SU-DHL-6 (cell line): Measurements from ENCODE around the gene TNFRSF19.

ENCODE experiments used
- H2AFZ ChIP-seq: fragments of 200-600 bp; sonication (generic); 2 replicates; pipeline ENCODE4 v1.6.1; 2014; ENCODE audit warnings: low read depth, mild to moderate bottlenecking, moderate library complexity, mixed read lengths, antibody characterized with exemption, low read length; ENCODE audit not compliant: severe bottlenecking
- H3F3A ChIP-seq: fragments of 200-600 bp; shearing (Covaris generic); 2 replicates; pipeline ENCODE4 v1.6.0; 2016; ENCODE audit warnings: antibody characterized with exemption, mild to moderate bottlenecking; ENCODE audit not compliant: insufficient read depth
- H3K27ac ChIP-seq: fragments of 200-600 bp; sonication (generic); 2 replicates; pipeline ENCODE4 v1.5.1; 2016; ENCODE audit warnings: low read depth, mild to moderate bottlenecking, low read length, moderate library complexity, mixed read lengths
- H3K27me3 ChIP-seq: fragments of 200-600 bp; sonication (generic), shearing (Covaris generic); 2 replicates; pipeline ENCODE4 v1.6.0; 2014; ENCODE audit warnings: mild to moderate bottlenecking, low read length
- H3K36me3 ChIP-seq: fragments of 200-600 bp; sonication (generic); 2 replicates; pipeline ENCODE4 v1.6.1; 2014; ENCODE audit warnings: mild to moderate bottlenecking, low read length, mixed read lengths
- H3K4me2 ChIP-seq: fragments of 300-600, 200-600 bp; shearing (Covaris generic), sonication (generic); 2 replicates; pipeline ENCODE4 v1.6.0; 2014; ENCODE audit warnings: low read length, low read depth, mild to moderate bottlenecking; ENCODE audit not compliant: poor library complexity, severe bottlenecking
- H3K4me3 ChIP-seq: fragments of 200-600 bp; sonication (generic); 2 replicates; pipeline ENCODE4 v1.5.1; 2014; ENCODE audit warnings: antibody characterized with exemption, low read length, mild to moderate bottlenecking, mixed read lengths; ENCODE audit not compliant: insufficient read depth, poor library complexity, severe bottlenecking
- H3K79me2 ChIP-seq: fragments of 200-600 bp; sonication (generic); 2 replicates; pipeline ENCODE4 v1.6.1; 2014; ENCODE audit warnings: mild to moderate bottlenecking, low read length, moderate library complexity; ENCODE audit not compliant: insufficient read depth
- H3K9ac ChIP-seq: fragments of 200-600 bp; sonication (generic); 2 replicates; pipeline ENCODE4 v1.7.0; 2014; ENCODE audit warnings: mild to moderate bottlenecking, low read length
- H3K9me2 ChIP-seq: fragments of 200-600 bp; sonication (generic); replicated peaks from 2 replicates; pipeline ENCODE4 v1.6.1; 2014; ENCODE audit warnings: low read length; ENCODE audit not compliant: insufficient read depth
- H3K9me3 ChIP-seq: fragments of 200-600 bp; sonication (generic); 2 replicates; pipeline ENCODE4 v1.6.1; 2014; ENCODE audit warnings: low read length, mixed read lengths; ENCODE audit not compliant: insufficient read depth
- H4K20me1 ChIP-seq: fragments of 200-600 bp; sonication (generic); 2 replicates; pipeline ENCODE4 v1.6.1; 2014; ENCODE audit warnings: low read depth, mild to moderate bottlenecking, antibody characterized with exemption, low read length, moderate library complexity, mixed read lengths
- CTCF ChIP-seq: fragments of 200-600 bp; sonication (generic); IDR thresholded peaks from one replicate; pipeline ENCODE4 v1.5.1; 2017; ENCODE audit warnings: antibody characterized with exemption, mild to moderate bottlenecking, low read length, moderate library complexity; ENCODE audit not compliant: insufficient read depth, poor library complexity, severe bottlenecking
- EZH2phosphoT487 ChIP-seq: fragments of 200-600 bp; sonication (generic), shearing (Covaris generic); conservative IDR thresholded peaks from 2 replicates; pipeline ENCODE4 v1.6.1; 2018; ENCODE audit warnings: mild to moderate bottlenecking, antibody characterized with exemption, low read length, moderate library complexity, mixed read lengths

The TNFRSF19 gene

GRCh38 chr13:23678795-23679194 is 108.6 kb downstream of the TNFRSF19 start:
- Histone ChIP-seq H3K36me3 (no peaks in the 10 kb centered on the region), H3K9ac (no peak overlapping the region), H3K4me3 (no peak overlapping the region), H3F3A (no peaks in the 10 kb centered on the region), H3K27ac (no peak overlapping the region), H3K79me2 (no peaks in the 10 kb centered on the region), H2AFZ (no peak overlapping the region), H4K20me1 (no peaks in the 10 kb centered on the region), H3K27me3 (no peaks in the 10 kb centered on the region), H3K4me2 (no peak overlapping the region), H3K9me2 (no peaks in the 10 kb centered on the region), H3K9me3 (peaks cover 3% of the 10 kb centered on the region; the same call in 1 of the 2 replicates)
- no peak for TF ChIP-seq EZH2phosphoT487
- TF ChIP-seq CTCF = no peak

GRCh38 chr13:23679220-23679619 is 109.0 kb downstream of the TNFRSF19 start:
- peaks cover 8% of the 10 kb centered on the region; the same call in 1 of the 2 replicates for H3K9me3 ChIP-seq
- H3F3A ChIP-seq = no peaks in the 10 kb centered on the region
- H3K9ac ChIP-seq = no peak overlapping the region
- no peaks in the 10 kb centered on the region for H3K79me2 ChIP-seq
- no peak overlapping the region for H2AFZ ChIP-seq
- H3K4me3 ChIP-seq = no peak overlapping the region
- no peak overlapping the region for H3K4me2 ChIP-seq
- no peaks in the 10 kb centered on the region for H4K20me1 ChIP-seq
- no peak overlapping the region for H3K27ac ChIP-seq
- H3K9me2 ChIP-seq = no peaks in the 10 kb centered on the region
- no peaks in the 10 kb centered on the region for H3K36me3 ChIP-seq
- TF ChIP-seq CTCF (no peak), EZH2phosphoT487 (no peak)
- H3K27me3 ChIP-seq = no peaks in the 10 kb centered on the region

- TF ChIP-seq EZH2phosphoT487 (no peak), CTCF (no peak)
- Histone ChIP-seq H3K9me3 (peaks cover 24% of the 10 kb centered on the region; the same call in 1 of the 2 replicates), H2AFZ (no peak overlapping the region), H3K9me2 (no peaks in the 10 kb centered on the region), H3K4me3 (no peak overlapping the region), H3K27me3 (no peaks in the 10 kb centered on the region), H3K79me2 (no peaks in the 10 kb centered on the region), H3F3A (no peaks in the 10 kb centered on the region), H3K9ac (no peak overlapping the region), H4K20me1 (no peaks in the 10 kb centered on the region), H3K36me3 (no peaks in the 10 kb centered on the region), H3K4me2 (no peak overlapping the region), H3K27ac (no peak overlapping the region)
Observed at GRCh38 chr13:23680845-23681669, 110.8 kb downstream of the TNFRSF19 start.
